Heart left ventricle (tissue), 16 donors: ENCODE data around the gene EML1. TPM values are rescaled to one million over a fixed set of nuclear protein-coding genes. Genes with fewer than 3 reads are reported as not detected.

Source experiments
- ATAC-seq, 4 donors: fragments of 200-7000 bp; cut with Tn5 transposase; one replicate each; pipeline ENCODE4 v1.9.1; 2020 to 2022; ENCODE audit warnings: moderate library complexity in 4 of 4, mild to moderate bottlenecking in 3 of 4, moderate number of reproducible peaks in 1 of 4
- DNase-seq, 5 donors: peaks; one replicate each; pipeline ENCODE4 v3.0.0-alpha.2; 2020
- H3K27ac ChIP-seq, 12 donors: fragments of 200-600 bp; sonication (generic) in 4 of 12; one replicate each; pipeline versions ENCODE4 v1.5.0 to v1.8.0; 2016 to 2022; ENCODE audit warnings: mild to moderate bottlenecking in 2 of 12
- H3K27me3 ChIP-seq, 9 donors: fragments of 200-600 bp; sonication (generic) in 2 of 9; one replicate each; pipeline versions ENCODE4 v1.5.1 to v1.8.0; 2016 to 2022; ENCODE audit warnings: mild to moderate bottlenecking in 3 of 9
- H3K36me3 ChIP-seq, 9 donors: fragments of 200-600 bp; sonication (generic) in 2 of 9; one replicate each; pipeline versions ENCODE4 v1.5.0 to v1.8.0; 2018 to 2022; ENCODE audit warnings: mild to moderate bottlenecking in 2 of 9
- H3K4me1 ChIP-seq, 12 donors: fragments of 200-600 bp; sonication (generic) in 4 of 12; one replicate each; pipeline versions ENCODE4 v1.5.0 to v1.8.0; 2016 to 2022; ENCODE audit warnings: mild to moderate bottlenecking in 3 of 12
- H3K4me3 ChIP-seq, 12 donors: fragments of 200-600 bp; sonication (generic) in 4 of 12; one replicate each; pipeline versions ENCODE4 v1.5.0 to v1.8.0; 2017 to 2022; ENCODE audit warnings: mild to moderate bottlenecking in 9 of 12, moderate library complexity in 4 of 12
- H3K9me3 ChIP-seq, 12 donors: fragments of 200-600 bp; sonication (generic) in 4 of 12; one replicate each; pipeline versions ENCODE4 v1.5.0 to v1.8.0; 2016 to 2022; ENCODE audit warnings: mild to moderate bottlenecking in 1 of 12
- CTCF ChIP-seq, 12 donors: fragments of 200-600 bp; sonication (generic) in 4 of 12; IDR thresholded peaks; one replicate each; pipeline versions ENCODE4 v1.5.0 to v1.8.0; 2018 to 2022; ENCODE audit warnings: antibody characterized with exemption in 12 of 12, mild to moderate bottlenecking in 5 of 12
- POLR2A ChIP-seq, 2 donors: fragments of 450-650 bp; IDR thresholded peaks; one replicate each; pipeline ENCODE4 v1.6.1; 2017; ENCODE audit warnings: antibody characterized with exemption in 2 of 2, mild to moderate bottlenecking in 2 of 2, moderate library complexity in 2 of 2
- WGBS, 4 donors: extraction: QIAGEN DNeasy Blood & Tissue Kit in 2 of 4; methylation state at CpG; one replicate each; pipeline versions ENCODE4 v1.1.5 to v1.1.7; 2013 to 2018; 5-methylcytosine and 5-hydroxymethylcytosine counted together
- intact Hi-C, 10 donors: fragments of 100-400 bp; cut with DNase I; formaldehyde crosslinking; loops; one replicate each; pipeline versions ENCODE4 v1.11.1 to v1.14.2; 2022
- polyA plus RNA-seq, 2 donors: library from polyadenylated mRNA; stranded (reverse); fragments of 200-250 nt; gene quantifications; one replicate each; pipeline ENCODE4 v1.2.3, GENCODE V29; 2013
- total RNA-seq, 9 donors: library from RNA; depleted of rRNA in 2 of 9; stranded (reverse); fragments of >200 nt in 2 of 9; fragmentation: NEBNext Ultra II Directional in 3 of 9; extraction: Animal tissue kit (Norgen Biotek cat#: 25700) in 3 of 9; gene quantifications; one replicate each; pipeline versions ENCODE4 v1.1.0 to v1.2.4, GENCODE V29; 2016 to 2023
- donor health status: ischemic (EF 13 %, LVEDD 7.1; RV severe dilation, severe dysfunction).
- donor health status: healthy with polysubstance abuse.
- donor health status: DM: no; HTN: yes; CAD: no.
- donor health status: DM: no; HTN: no; CAD: no.
- donor health status: ischemic (EF 25% LVEDD 6.9; RV normal size, moderate dysfunction).
- donor health status: ischemic (EF 25% LVEDD 5.7; RV mildly dilated, moderate dysfunction).
- donor health status: healthy.
- donor health status: DM: yes; HTN: yes; CAD: no.
- donor health status: ischemic (EF 35%, LVEDD 5.7; RV mildly dilated, moderate dysfunction).
- donor health status: nonischemic (EF 11% LVEDD 7.7; RV severe dilation, severe dysfunction).
- donor health status: DM: yes; HTN: yes; CAD: no.
- donor health status: PGD.
- donor health status: ischemic (EF 29% LVEDD 5.4; RV normal size, mild dysfunction).
- donor health status: nonischemic (EF 23%, LVEDD 6.1; RV moderate dilation, normal function).

Gene EML1
- total and polyA plus RNA-seq, 11 donors, result 7.4 to 49.7 (median 39.3) TPM

- intact Hi-C loops, result no loop called here
- no peaks in the 10 kb centered on the region for H3K27me3 ChIP-seq
- TF ChIP-seq CTCF (IDR thresholded peaks at IDR 0.05), result no peak
- TF ChIP-seq POLR2A (IDR thresholded peaks at IDR 0.05), result no peak
- H3K4me3 ChIP-seq, result no peak overlapping the region
- H3K4me1 ChIP-seq, result peaks cover 0 to 42% (median 11%) of the 10 kb centered on the region in 12 donors
- no peak for DNase-seq
- no peak for ATAC-seq
- 91 to 93% (median 92%) methylated on average over 10 to 13 of the region's 13 CpGs for WGBS, 4 donors
- H3K9me3 ChIP-seq, result no peaks in the 10 kb centered on the region
- no peak overlapping the region for H3K27ac ChIP-seq
- no peaks in the 10 kb centered on the region for H3K36me3 ChIP-seq
Observed at GRCh38 chr14:99763527-99764221, 29.5 kb upstream of the EML1 start.

- intact Hi-C loops, result no loop called here
Observed at GRCh38 chr14:99764222-99764706, 28.9 kb upstream of the EML1 start.

GRCh38 chr14:99768381-99768780 lies 24.8 kb upstream of the EML1 start:
- no peaks in the 10 kb centered on the region for H3K36me3 ChIP-seq
- no peak for DNase-seq
- ATAC-seq, result peak in 3 of 4 donors; percentile 35 to 57 (median 42)
- H3K4me1 ChIP-seq, result peaks cover 0 to 30% (median 4%) of the 10 kb centered on the region in 12 donors
- intact Hi-C loops, result no loop called here
- no peaks in the 10 kb centered on the region for H3K27me3 ChIP-seq
- 78 to 89% (median 85%) methylated on average over 6 of the region's 6 CpGs for WGBS, 4 donors
- TF ChIP-seq CTCF (IDR thresholded peaks at IDR 0.05) (no peak), POLR2A (IDR thresholded peaks at IDR 0.05) (no peak)
- no peak overlapping the region for H3K27ac ChIP-seq
- H3K9me3 ChIP-seq, result no peaks in the 10 kb centered on the region
- no peak overlapping the region for H3K4me3 ChIP-seq

More at GRCh38 chr14:99764222-99764706, 28.9 kb upstream of the EML1 start:
- TF ChIP-seq POLR2A (IDR thresholded peaks at IDR 0.05) (no peak), CTCF (IDR thresholded peaks at IDR 0.05) (no peak)
- no peak for DNase-seq
- Histone ChIP-seq H3K4me1 (peaks cover 0 to 38% (median 10%) of the 10 kb centered on the region in 12 donors), H3K9me3 (no peaks in the 10 kb centered on the region), H3K27me3 (no peaks in the 10 kb centered on the region), H3K4me3 (no peak overlapping the region), H3K27ac (no peak overlapping the region), H3K36me3 (no peaks in the 10 kb centered on the region)
- ATAC-seq, result no peak
- 93 to 97% (median 96%) methylated on average over 11 of the region's 11 CpGs for WGBS, 4 donors

GRCh38 chr14:99769123-99769522 lies 24.1 kb upstream of the EML1 start:
- H3K9me3 ChIP-seq, result no peaks in the 10 kb centered on the region
- H3K27me3 ChIP-seq, result no peaks in the 10 kb centered on the region
- no peak overlapping the region for H3K27ac ChIP-seq
- DNase-seq (no peak), ATAC-seq (no peak)
- H3K4me1 ChIP-seq, result peaks cover 0 to 34% (median 6%) of the 10 kb centered on the region in 12 donors
- WGBS, 4 donors, result 95 to 97% (median 96%) methylated on average over 5 to 6 of the region's 6 CpGs
- H3K4me3 ChIP-seq, result no peak overlapping the region
- H3K36me3 ChIP-seq, result no peaks in the 10 kb centered on the region
- TF ChIP-seq CTCF (IDR thresholded peaks at IDR 0.05), result no peak
- TF ChIP-seq POLR2A (IDR thresholded peaks at IDR 0.05), result no peak
- intact Hi-C loops, result no loop called here
